Cardiac atrium fibroblast (primary cell): Measurements from ENCODE around the gene RNF14. TPM values are rescaled to one million over a fixed set of nuclear protein-coding genes. Genes with fewer than 3 reads are reported as not detected.

Experiments
- total RNA-seq: library from RNA; depleted of rRNA; stranded (reverse); fragments of >200 nt; gene quantifications from 2 replicates; pipeline ENCODE4 v1.2.3, GENCODE V29; 2015

The RNF14 gene
- 46.2 and 49.4 TPM in 2 replicates for total RNA-seq

GRCh38 chr5:141968914-141969608 lies at the start of gene RNF14:
RNF14 (plus strand) TSS chr5:141969105; CDS start chr5:141973589, 4,484 bp downstream.

GRCh38 chr5:141923448-141924313 lies 45.2 kb upstream of the RNF14 start, which contains the start of gene DELE1:
DELE1 (plus strand) TSS chr5:141923871; CDS start chr5:141923942, 71 bp downstream.

GRCh38 chr5:141958113-141958512 lies 10.8 kb upstream of the RNF14 start, which contains the start of gene PCDH12:
PCDH12 (minus strand) TSS chr5:141958202; CDS start chr5:141957851, 351 bp downstream.

GRCh38 chr5:142012792-142013388 lies 44.0 kb downstream of the RNF14 start, which contains the start of gene GNPDA1:
GNPDA1 (minus strand) TSS chr5:142013027; CDS start chr5:142012035, 992 bp downstream.

Other genes starting within 250 kb of the RNF14 start
- gene PCDH1, start 90.7 kb upstream of the RNF14 start, total RNA-seq, result 14.8 and 18.3 TPM in 2 replicates
- 46.5 and 66.8 TPM in 2 replicates for gene DELE1, start 45.2 kb upstream of the RNF14 start, total RNA-seq
- gene PCDH12, start 10.9 kb upstream of the RNF14 start, total RNA-seq, result 4.3 and 9.2 TPM in 2 replicates
- 29.2 and 52.2 TPM in 2 replicates for gene GNPDA1, start 43.9 kb downstream of the RNF14 start, total RNA-seq
- 64.3 and 68.2 TPM in 2 replicates for gene NDFIP1, start 139.7 kb downstream of the RNF14 start, total RNA-seq